ENCODE measurements around the gene MKRN2. TPM values are rescaled to one million over a fixed set of nuclear protein-coding genes. Genes with fewer than 3 reads are reported as not detected.

MKRN2 gene
- total RNA-seq, 1 experiment from 2014 or later, result 18.2 TPM

DNA sequence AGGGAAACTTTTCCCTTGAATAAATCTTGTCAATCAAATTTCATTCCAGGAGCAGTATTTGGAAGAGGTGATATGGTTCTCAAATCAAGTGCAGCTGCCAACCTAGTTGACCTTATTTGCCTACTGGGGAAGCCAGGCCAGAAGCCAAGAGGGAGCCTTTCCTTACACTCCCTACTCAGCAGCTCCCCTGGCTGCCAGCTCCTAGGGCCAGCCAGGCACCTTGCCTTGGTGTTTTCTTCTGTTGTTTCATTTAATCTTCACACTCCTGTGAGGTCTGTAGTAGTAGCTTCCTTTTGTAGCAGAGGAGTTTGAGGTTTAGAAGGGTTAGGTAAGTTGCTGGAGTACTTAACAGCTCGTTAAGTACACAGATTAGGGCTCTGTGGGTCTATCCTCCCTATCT, 34.2 kb upstream of the MKRN2 start:
- peaks cover 27% of the 10 kb centered on the region for H3K36me3 Mint-ChIP-seq
- H3K9me3 Mint-ChIP-seq, result 0 out of 2 replicates have a peak, but pooled peaks cover 3% of the 10 kb centered on the region
- no peaks in the 10 kb centered on the region for H3K27me3 Mint-ChIP-seq (ENCODE audit: low read depth)
- TF ChIP-seq, protein P1, sequence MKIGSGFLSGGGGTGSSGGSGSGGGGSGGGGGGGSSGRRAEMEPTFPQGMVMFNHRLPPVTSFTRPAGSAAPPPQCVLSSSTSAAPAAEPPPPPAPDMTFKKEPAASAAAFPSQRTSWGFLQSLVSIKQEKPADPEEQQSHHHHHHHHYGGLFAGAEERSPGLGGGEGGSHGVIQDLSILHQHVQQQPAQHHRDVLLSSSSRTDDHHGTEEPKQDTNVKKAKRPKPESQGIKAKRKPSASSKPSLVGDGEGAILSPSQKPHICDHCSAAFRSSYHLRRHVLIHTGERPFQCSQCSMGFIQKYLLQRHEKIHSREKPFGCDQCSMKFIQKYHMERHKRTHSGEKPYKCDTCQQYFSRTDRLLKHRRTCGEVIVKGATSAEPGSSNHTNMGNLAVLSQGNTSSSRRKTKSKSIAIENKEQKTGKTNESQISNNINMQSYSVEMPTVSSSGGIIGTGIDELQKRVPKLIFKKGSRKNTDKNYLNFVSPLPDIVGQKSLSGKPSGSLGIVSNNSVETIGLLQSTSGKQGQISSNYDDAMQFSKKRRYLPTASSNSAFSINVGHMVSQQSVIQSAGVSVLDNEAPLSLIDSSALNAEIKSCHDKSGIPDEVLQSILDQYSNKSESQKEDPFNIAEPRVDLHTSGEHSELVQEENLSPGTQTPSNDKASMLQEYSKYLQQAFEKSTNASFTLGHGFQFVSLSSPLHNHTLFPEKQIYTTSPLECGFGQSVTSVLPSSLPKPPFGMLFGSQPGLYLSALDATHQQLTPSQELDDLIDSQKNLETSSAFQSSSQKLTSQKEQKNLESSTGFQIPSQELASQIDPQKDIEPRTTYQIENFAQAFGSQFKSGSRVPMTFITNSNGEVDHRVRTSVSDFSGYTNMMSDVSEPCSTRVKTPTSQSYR (CRISPR knock-in tag; IDR thresholded peaks at IDR 0.05), result no peak
- TF ChIP-seq, protein P2, sequence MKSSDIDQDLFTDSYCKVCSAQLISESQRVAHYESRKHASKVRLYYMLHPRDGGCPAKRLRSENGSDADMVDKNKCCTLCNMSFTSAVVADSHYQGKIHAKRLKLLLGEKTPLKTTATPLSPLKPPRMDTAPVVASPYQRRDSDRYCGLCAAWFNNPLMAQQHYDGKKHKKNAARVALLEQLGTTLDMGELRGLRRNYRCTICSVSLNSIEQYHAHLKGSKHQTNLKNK (CRISPR knock-in tag; IDR thresholded peaks at IDR 0.05), result no peak
- TF ChIP-seq ZNF396 (CRISPR knock-in tag; IDR thresholded peaks at IDR 0.05; ENCODE audit: borderline replicate concordance) (no peak), ZNF416 (CRISPR knock-in tag; IDR thresholded peaks at IDR 0.05) (no peak), ZNF232 (CRISPR knock-in tag; IDR thresholded peaks at IDR 0.05) (no peak), CREB1 (CRISPR knock-in tag; IDR thresholded peaks at IDR 0.05) (no peak), NR3C1 (CRISPR knock-in tag; conservative IDR thresholded peaks at IDR 0.05; ENCODE audit: low read depth) (no peak)
- TF ChIP-seq, protein P3, sequence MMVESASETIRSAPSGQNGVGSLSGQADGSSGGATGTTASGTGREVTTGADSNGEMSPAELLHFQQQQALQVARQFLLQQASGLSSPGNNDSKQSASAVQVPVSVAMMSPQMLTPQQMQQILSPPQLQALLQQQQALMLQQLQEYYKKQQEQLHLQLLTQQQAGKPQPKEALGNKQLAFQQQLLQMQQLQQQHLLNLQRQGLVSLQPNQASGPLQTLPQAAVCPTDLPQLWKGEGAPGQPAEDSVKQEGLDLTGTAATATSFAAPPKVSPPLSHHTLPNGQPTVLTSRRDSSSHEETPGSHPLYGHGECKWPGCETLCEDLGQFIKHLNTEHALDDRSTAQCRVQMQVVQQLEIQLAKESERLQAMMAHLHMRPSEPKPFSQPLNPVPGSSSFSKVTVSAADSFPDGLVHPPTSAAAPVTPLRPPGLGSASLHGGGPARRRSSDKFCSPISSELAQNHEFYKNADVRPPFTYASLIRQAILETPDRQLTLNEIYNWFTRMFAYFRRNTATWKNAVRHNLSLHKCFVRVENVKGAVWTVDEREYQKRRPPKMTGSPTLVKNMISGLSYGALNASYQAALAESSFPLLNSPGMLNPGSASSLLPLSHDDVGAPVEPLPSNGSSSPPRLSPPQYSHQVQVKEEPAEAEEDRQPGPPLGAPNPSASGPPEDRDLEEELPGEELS (CRISPR knock-in tag; IDR thresholded peaks at IDR 0.05), result no peak
- TF ChIP-seq, protein P4, sequence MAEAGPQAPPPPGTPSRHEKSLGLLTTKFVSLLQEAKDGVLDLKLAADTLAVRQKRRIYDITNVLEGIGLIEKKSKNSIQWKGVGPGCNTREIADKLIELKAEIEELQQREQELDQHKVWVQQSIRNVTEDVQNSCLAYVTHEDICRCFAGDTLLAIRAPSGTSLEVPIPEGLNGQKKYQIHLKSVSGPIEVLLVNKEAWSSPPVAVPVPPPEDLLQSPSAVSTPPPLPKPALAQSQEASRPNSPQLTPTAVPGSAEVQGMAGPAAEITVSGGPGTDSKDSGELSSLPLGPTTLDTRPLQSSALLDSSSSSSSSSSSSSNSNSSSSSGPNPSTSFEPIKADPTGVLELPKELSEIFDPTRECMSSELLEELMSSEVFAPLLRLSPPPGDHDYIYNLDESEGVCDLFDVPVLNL (CRISPR knock-in tag; IDR thresholded peaks at IDR 0.05; ENCODE audit: borderline replicate concordance, low read depth), result no peak
- ChIA-PET POLR2A (no interaction called here), CTCF (interaction anchor here (0.6 to 1.2 kb wide), 4 partner anchors 27 to 1452 kb away, joined by 3 to 4 read pairs (median 3); no protein-coding TSS in a partner anchor)
- no peak overlapping the region for H3K4me3 Mint-ChIP-seq
- H3K4me1 Mint-ChIP-seq, result no peaks in the 10 kb centered on the region
- DNase-seq (ENCODE audit: low spot score), result no peak
- no peak overlapping the region for H3K27ac Mint-ChIP-seq
- ATAC-seq, result no peak

DNA sequence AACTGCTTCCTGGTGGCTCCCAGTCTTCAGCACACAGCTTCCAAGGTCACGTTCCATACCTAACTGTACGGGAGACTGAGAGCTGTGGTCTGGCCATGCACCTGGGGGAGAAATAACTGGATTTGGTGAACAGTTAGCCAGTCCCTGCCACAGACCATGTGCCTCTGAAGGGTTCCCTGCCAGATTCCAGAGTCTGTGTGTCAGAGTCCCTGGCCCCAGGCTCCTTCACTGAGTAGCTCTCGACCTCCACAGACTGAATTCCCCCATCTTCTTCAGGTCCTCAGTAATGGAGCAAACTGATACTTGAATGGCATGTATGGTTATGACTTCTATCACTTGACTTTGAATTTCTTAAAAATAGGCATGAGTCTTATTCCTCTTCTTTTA, 29.1 kb upstream of the MKRN2 start:
- CTCF ChIA-PET, result no interaction called here
- peaks cover 32% of the 10 kb centered on the region for H3K36me3 Mint-ChIP-seq
- H3K4me1 Mint-ChIP-seq, result no peaks in the 10 kb centered on the region
- TF ChIP-seq, protein P5, sequence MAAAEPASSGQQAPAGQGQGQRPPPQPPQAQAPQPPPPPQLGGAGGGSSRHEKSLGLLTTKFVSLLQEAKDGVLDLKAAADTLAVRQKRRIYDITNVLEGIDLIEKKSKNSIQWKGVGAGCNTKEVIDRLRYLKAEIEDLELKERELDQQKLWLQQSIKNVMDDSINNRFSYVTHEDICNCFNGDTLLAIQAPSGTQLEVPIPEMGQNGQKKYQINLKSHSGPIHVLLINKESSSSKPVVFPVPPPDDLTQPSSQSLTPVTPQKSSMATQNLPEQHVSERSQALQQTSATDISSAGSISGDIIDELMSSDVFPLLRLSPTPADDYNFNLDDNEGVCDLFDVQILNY (CRISPR knock-in tag; IDR thresholded peaks at IDR 0.05), result no peak
- TF ChIP-seq, protein P6, sequence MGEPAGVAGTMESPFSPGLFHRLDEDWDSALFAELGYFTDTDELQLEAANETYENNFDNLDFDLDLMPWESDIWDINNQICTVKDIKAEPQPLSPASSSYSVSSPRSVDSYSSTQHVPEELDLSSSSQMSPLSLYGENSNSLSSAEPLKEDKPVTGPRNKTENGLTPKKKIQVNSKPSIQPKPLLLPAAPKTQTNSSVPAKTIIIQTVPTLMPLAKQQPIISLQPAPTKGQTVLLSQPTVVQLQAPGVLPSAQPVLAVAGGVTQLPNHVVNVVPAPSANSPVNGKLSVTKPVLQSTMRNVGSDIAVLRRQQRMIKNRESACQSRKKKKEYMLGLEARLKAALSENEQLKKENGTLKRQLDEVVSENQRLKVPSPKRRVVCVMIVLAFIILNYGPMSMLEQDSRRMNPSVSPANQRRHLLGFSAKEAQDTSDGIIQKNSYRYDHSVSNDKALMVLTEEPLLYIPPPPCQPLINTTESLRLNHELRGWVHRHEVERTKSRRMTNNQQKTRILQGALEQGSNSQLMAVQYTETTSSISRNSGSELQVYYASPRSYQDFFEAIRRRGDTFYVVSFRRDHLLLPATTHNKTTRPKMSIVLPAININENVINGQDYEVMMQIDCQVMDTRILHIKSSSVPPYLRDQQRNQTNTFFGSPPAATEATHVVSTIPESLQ (CRISPR knock-in tag; IDR thresholded peaks at IDR 0.05), result no peak
- no peak for TF ChIP-seq CREM (CRISPR knock-in tag; IDR thresholded peaks at IDR 0.05)
- no peak for TF ChIP-seq SMAD3 (CRISPR knock-in tag; IDR thresholded peaks at IDR 0.05; ENCODE audit: borderline replicate concordance)
- TF ChIP-seq, protein P4 (CRISPR knock-in tag; IDR thresholded peaks at IDR 0.05; ENCODE audit: borderline replicate concordance, low read depth), result no peak
- no peak for TF ChIP-seq CBFB (CRISPR knock-in tag; IDR thresholded peaks at IDR 0.05; ENCODE audit: low read depth)
- TF ChIP-seq, protein P7, sequence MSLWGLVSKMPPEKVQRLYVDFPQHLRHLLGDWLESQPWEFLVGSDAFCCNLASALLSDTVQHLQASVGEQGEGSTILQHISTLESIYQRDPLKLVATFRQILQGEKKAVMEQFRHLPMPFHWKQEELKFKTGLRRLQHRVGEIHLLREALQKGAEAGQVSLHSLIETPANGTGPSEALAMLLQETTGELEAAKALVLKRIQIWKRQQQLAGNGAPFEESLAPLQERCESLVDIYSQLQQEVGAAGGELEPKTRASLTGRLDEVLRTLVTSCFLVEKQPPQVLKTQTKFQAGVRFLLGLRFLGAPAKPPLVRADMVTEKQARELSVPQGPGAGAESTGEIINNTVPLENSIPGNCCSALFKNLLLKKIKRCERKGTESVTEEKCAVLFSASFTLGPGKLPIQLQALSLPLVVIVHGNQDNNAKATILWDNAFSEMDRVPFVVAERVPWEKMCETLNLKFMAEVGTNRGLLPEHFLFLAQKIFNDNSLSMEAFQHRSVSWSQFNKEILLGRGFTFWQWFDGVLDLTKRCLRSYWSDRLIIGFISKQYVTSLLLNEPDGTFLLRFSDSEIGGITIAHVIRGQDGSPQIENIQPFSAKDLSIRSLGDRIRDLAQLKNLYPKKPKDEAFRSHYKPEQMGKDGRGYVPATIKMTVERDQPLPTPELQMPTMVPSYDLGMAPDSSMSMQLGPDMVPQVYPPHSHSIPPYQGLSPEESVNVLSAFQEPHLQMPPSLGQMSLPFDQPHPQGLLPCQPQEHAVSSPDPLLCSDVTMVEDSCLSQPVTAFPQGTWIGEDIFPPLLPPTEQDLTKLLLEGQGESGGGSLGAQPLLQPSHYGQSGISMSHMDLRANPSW (CRISPR knock-in tag; conservative IDR thresholded peaks at IDR 0.05; ENCODE audit: low read depth), result no peak
- TF ChIP-seq, protein P8, sequence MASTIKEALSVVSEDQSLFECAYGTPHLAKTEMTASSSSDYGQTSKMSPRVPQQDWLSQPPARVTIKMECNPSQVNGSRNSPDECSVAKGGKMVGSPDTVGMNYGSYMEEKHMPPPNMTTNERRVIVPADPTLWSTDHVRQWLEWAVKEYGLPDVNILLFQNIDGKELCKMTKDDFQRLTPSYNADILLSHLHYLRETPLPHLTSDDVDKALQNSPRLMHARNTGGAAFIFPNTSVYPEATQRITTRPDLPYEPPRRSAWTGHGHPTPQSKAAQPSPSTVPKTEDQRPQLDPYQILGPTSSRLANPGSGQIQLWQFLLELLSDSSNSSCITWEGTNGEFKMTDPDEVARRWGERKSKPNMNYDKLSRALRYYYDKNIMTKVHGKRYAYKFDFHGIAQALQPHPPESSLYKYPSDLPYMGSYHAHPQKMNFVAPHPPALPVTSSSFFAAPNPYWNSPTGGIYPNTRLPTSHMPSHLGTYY (CRISPR knock-in tag; IDR thresholded peaks at IDR 0.05), result no peak
- TF ChIP-seq, protein P9, sequence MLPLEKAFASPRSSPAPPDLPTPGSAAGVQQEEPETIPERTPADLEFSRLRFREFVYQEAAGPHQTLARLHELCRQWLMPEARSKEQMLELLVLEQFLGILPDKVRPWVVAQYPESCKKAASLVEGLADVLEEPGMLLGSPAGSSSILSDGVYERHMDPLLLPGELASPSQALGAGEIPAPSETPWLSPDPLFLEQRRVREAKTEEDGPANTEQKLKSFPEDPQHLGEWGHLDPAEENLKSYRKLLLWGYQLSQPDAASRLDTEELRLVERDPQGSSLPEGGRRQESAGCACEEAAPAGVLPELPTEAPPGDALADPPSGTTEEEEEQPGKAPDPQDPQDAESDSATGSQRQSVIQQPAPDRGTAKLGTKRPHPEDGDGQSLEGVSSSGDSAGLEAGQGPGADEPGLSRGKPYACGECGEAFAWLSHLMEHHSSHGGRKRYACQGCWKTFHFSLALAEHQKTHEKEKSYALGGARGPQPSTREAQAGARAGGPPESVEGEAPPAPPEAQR (CRISPR knock-in tag; IDR thresholded peaks at IDR 0.05), result no peak
- no peak for TF ChIP-seq FOXK1 (CRISPR knock-in tag; IDR thresholded peaks at IDR 0.05)

More for the DNA sequence above, 29.1 kb upstream of the MKRN2 start:
- DNase-seq (ENCODE audit: low spot score) (no peak), ATAC-seq (no peak)
- POLR2A ChIA-PET, result no interaction called here
- no peaks in the 10 kb centered on the region for H3K9me3 Mint-ChIP-seq
- H3K27ac Mint-ChIP-seq, result no peak overlapping the region
- H3K27me3 Mint-ChIP-seq (ENCODE audit: low read depth), result no peaks in the 10 kb centered on the region
- no peak overlapping the region for H3K4me3 Mint-ChIP-seq

Measured in WTC11 (cell line).